ENCODE data around the gene AOAH. TPM values are rescaled to one million over a fixed set of nuclear protein-coding genes. Genes with fewer than 3 reads are reported as not detected.

Gene AOAH
- total and polyA plus RNA-seq, 2 donors (not counting 3 experiments of a cell fraction or from before 2014, with no cell fraction given), result not detected

- Histone ChIP-seq H3K4me1 (ENCODE audit: control insufficient read depth, extremely low read depth, insufficient read depth, low read length) (no peaks in the 10 kb centered on the region), H3K27me3 (ENCODE audit: control insufficient read depth in 2 of 2, insufficient read depth in 2 of 2, low read length in 2 of 2) (no peaks in the 10 kb centered on the region), H3K36me3 (ENCODE audit: control insufficient read depth in 2 of 2, extremely low read depth in 1 of 2, insufficient read depth in 2 of 2, low read length in 2 of 2) (no peaks in the 10 kb centered on the region), H2AFZ (ENCODE audit: low read depth, low read length) (no peak overlapping the region), H3K9me1 (replicated peaks; ENCODE audit: control insufficient read depth, extremely low read depth, insufficient read depth, low read length) (no peaks in the 10 kb centered on the region), H3K9me3 (replicated peaks; ENCODE audit: control insufficient read depth, insufficient read depth, low read length) (no peaks in the 10 kb centered on the region), H3K27ac (ENCODE audit: insufficient read depth, low read depth, low read length) (no peak overlapping the region), H4K20me1 (replicated peaks; ENCODE audit: control insufficient read depth, extremely low read depth, insufficient read depth, low read length) (no peaks in the 10 kb centered on the region), H3K79me2 (ENCODE audit: control insufficient read depth, insufficient read depth, low read length) (no peaks in the 10 kb centered on the region), H3K9ac (replicated peaks; ENCODE audit: extremely low read depth, insufficient read depth, low read length) (no peak overlapping the region), H3K4me2 (ENCODE audit: insufficient read depth, low read length) (no peak overlapping the region), H3K4me3 (replicated peaks in 1 of 3; ENCODE audit: insufficient read depth in 1 of 3, low read depth in 1 of 3, low read length in 3 of 3) (no peak overlapping the region)
- no peak for TF ChIP-seq CTCF (IDR thresholded peaks at IDR 0.05; ENCODE audit: extremely low read depth in 1 of 2, insufficient read depth in 1 of 2, low read depth in 1 of 2, low read length in 2 of 2)
- TF ChIP-seq JUN (IDR thresholded peaks at IDR 0.05; ENCODE audit: borderline replicate concordance, insufficient read depth, insufficient read length, low read depth), result no peak
- no peak for TF ChIP-seq POLR2AphosphoS5 (IDR thresholded peaks at IDR 0.05; ENCODE audit: insufficient read depth, low read depth, low read length)
- TF ChIP-seq EZH2 (IDR thresholded peaks at IDR 0.05; ENCODE audit: borderline replicate concordance, low read depth, low read length, severe bottlenecking), result no peak
- TF ChIP-seq FOS (IDR thresholded peaks at IDR 0.05; ENCODE audit: borderline replicate concordance, insufficient read depth, low read length), result no peak
- no peak for TF ChIP-seq MAX (IDR thresholded peaks at IDR 0.05; ENCODE audit: insufficient read depth, insufficient read length)
- no peak for TF ChIP-seq MYC (IDR thresholded peaks at IDR 0.05; ENCODE audit: low read depth, low read length)
- no peak for TF ChIP-seq POLR2A (IDR thresholded peaks at IDR 0.05; ENCODE audit: low read depth, low read length)
- no peak for TF ChIP-seq GATA2 (IDR thresholded peaks at IDR 0.05; ENCODE audit: insufficient read depth, insufficient read length, low read depth, low read length)
- ChIA-PET CTCF (interaction anchor here (0.6 to 1.1 kb wide), 2 partner anchors 17 to 41 kb away, joined by 3 to 5 read pairs; no protein-coding TSS in a partner anchor), POLR2A (no interaction called here)
- dilution Hi-C loops (cut with MboI; ENCODE audit: extremely low pct_ligation_motif_present, low sequenced_read_pairs) (no loop called here), intact Hi-C loops (cut with micrococcal nuclease) (no loop called here)
- no TSS peak for BruUV-seq (replicated peaks)
- DNase-seq (ENCODE audit: low read depth, low spot score) (no peak), FAIRE-seq (no peak)
Measured at GRCh38 chr7:36629351-36629750, 94.9 kb downstream of the AOAH start.

Data from endothelial cell of umbilical vein (primary cell).